ENCODE measurements around the gene TRAPPC2L. TPM values are rescaled to one million over a fixed set of nuclear protein-coding genes. Genes with fewer than 3 reads are reported as not detected.

The TRAPPC2L gene
- total RNA-seq, 1 donor, result 43.1 TPM

DNA sequence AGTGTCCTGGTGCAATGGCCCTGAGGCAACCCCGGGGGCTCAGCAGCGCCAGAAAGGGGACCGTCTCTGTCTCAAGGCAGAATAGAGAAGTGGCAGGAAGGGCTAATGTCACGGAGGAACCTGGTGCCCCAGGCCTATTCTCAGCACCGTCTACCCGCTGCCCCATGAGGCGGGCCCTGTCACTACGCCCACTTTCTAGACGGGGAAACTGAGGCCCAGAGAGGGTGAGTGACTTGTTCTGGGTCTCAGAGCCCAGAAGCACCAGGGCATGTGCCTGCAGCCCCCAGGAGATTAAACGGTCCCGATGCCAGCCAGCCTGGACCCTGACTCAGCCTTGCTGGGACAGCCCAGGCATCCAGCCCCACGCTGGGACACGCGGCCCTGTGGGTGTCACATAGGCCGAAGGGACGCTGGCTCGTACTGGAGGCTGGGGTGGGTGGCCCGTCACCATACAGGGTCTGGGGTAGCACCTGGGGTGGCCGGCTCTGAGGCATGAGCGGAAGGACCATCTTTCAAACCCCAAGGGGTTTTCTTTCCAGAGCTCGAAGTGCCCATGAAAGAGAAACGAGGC lies 49.7 kb downstream of the TRAPPC2L start:
- H3K36me3 ChIP-seq (ENCODE audit: insufficient read depth, low read length), result no peaks in the 10 kb centered on the region
- no peaks in the 10 kb centered on the region for H3K4me1 ChIP-seq (ENCODE audit: insufficient read depth, low read length)
- DNase-seq (ENCODE audit: insufficient read length, low spot score, missing footprints), result no peak
- no peaks in the 10 kb centered on the region for H4K20me1 ChIP-seq (ENCODE audit: insufficient read depth, low read length)
- H3K27ac ChIP-seq (ENCODE audit: low read depth, low read length), result no peak overlapping the region
- TF ChIP-seq CTCF (IDR thresholded peaks at IDR 0.05; ENCODE audit: extremely low read depth, low read depth, low read length), result no peak
- H3K79me2 ChIP-seq (ENCODE audit: insufficient read depth, low read length), result no peaks in the 10 kb centered on the region
- H3K4me3 ChIP-seq (ENCODE audit: insufficient read depth, low read length), result no peak overlapping the region
- H2AFZ ChIP-seq (ENCODE audit: low read length), result no peak overlapping the region
- H3K27me3 ChIP-seq (ENCODE audit: insufficient read depth, low read length), result peaks cover 16% of the 10 kb centered on the region
- no peak overlapping the region for H3K4me2 ChIP-seq (ENCODE audit: insufficient read depth, low read length)
- H3K9me3 ChIP-seq (ENCODE audit: low read depth, low read length), result no peaks in the 10 kb centered on the region

GRCh38 chr16:88907768-88908167 lies 50.8 kb downstream of the TRAPPC2L start:
- Histone ChIP-seq H3K27ac (ENCODE audit: low read depth, low read length) (no peak overlapping the region), H3K27me3 (ENCODE audit: insufficient read depth, low read length) (peaks cover 16% of the 10 kb centered on the region), H4K20me1 (ENCODE audit: insufficient read depth, low read length) (no peaks in the 10 kb centered on the region), H3K9me3 (ENCODE audit: low read depth, low read length) (no peaks in the 10 kb centered on the region), H2AFZ (ENCODE audit: low read length) (no peak overlapping the region), H3K4me3 (ENCODE audit: insufficient read depth, low read length) (no peak overlapping the region), H3K4me2 (ENCODE audit: insufficient read depth, low read length) (no peak overlapping the region), H3K4me1 (ENCODE audit: insufficient read depth, low read length) (no peaks in the 10 kb centered on the region), H3K79me2 (ENCODE audit: insufficient read depth, low read length) (no peaks in the 10 kb centered on the region), H3K36me3 (ENCODE audit: insufficient read depth, low read length) (no peaks in the 10 kb centered on the region)
- peak; percentile 94 for DNase-seq (ENCODE audit: insufficient read length, low spot score, missing footprints)
- no peak for TF ChIP-seq CTCF (IDR thresholded peaks at IDR 0.05; ENCODE audit: extremely low read depth, low read depth, low read length)

DNA sequence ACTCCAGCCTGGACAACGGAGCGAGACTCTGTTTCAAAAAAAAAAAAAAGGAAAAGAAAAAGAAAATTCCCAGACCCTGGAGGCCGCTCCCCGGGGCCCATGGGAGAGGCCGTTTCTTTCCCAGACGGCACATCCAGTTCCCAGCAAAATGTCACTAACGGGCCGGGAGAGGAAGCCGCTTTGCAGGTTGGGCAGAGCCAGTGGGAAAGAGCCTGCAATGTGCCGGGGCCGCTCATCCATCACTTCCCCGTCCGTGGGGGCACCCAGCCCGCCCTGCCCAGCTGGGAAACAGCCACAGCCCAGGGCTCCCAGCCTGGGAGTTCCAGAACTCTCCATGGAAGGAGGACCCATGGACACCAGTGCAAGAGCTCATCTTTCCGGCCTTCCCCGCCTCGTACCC lies 51.4 kb downstream of the TRAPPC2L start:
- Histone ChIP-seq H3K79me2 (ENCODE audit: insufficient read depth, low read length) (no peaks in the 10 kb centered on the region), H3K27ac (ENCODE audit: low read depth, low read length) (no peak overlapping the region), H3K4me3 (ENCODE audit: insufficient read depth, low read length) (no peak overlapping the region), H3K9me3 (ENCODE audit: low read depth, low read length) (no peaks in the 10 kb centered on the region), H2AFZ (ENCODE audit: low read length) (no peak overlapping the region), H3K36me3 (ENCODE audit: insufficient read depth, low read length) (no peaks in the 10 kb centered on the region), H3K4me2 (ENCODE audit: insufficient read depth, low read length) (no peak overlapping the region), H4K20me1 (ENCODE audit: insufficient read depth, low read length) (no peaks in the 10 kb centered on the region), H3K4me1 (ENCODE audit: insufficient read depth, low read length) (no peaks in the 10 kb centered on the region), H3K27me3 (ENCODE audit: insufficient read depth, low read length) (peaks cover 16% of the 10 kb centered on the region)
- DNase-seq (ENCODE audit: insufficient read length, low spot score, missing footprints), result no peak
- no peak for TF ChIP-seq CTCF (IDR thresholded peaks at IDR 0.05; ENCODE audit: extremely low read depth, low read depth, low read length)

DNA sequence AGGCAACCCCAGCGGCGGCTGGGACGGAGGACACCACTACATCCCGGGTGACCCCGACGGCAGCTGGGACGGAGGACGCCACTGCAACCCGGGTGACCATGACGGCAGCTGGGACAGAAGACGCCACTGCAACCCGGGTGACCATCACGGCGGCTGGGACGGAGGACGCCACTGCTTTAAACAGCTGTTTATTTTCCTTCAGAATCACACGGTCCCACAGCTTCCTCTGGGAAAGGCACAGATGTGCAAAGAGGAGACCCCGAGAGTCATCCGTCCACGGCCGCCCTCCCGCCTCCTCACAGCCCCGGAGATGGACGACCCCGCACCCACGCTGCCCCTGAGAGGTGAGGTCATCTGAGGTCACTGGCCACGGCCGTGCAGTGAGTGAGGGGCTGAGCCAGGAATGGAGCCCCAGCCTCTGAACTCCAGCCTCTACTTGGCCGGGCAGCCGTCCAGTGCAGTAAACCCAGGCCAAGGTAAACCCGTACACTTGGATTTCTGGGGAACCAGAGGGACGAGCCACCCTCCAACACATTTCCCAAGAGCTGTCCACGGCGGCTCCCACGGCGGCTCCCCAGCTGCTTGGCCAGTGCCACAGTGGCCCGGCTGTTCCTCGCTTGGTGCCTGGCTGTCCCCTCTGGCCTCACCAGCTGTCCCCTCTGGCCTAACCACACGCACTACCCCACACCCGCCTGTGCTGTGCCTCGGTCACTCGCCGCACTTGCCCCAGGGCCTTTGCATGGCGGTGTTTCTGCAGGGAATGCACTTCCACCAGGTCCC lies 52.7 kb downstream of the TRAPPC2L start:
- Histone ChIP-seq H4K20me1 (ENCODE audit: insufficient read depth, low read length) (no peaks in the 10 kb centered on the region), H3K27me3 (ENCODE audit: insufficient read depth, low read length) (peaks cover 16% of the 10 kb centered on the region), H2AFZ (ENCODE audit: low read length) (no peak overlapping the region), H3K4me3 (ENCODE audit: insufficient read depth, low read length) (no peak overlapping the region), H3K27ac (ENCODE audit: low read depth, low read length) (no peak overlapping the region), H3K36me3 (ENCODE audit: insufficient read depth, low read length) (no peaks in the 10 kb centered on the region), H3K79me2 (ENCODE audit: insufficient read depth, low read length) (no peaks in the 10 kb centered on the region), H3K4me2 (ENCODE audit: insufficient read depth, low read length) (no peak overlapping the region), H3K9me3 (ENCODE audit: low read depth, low read length) (no peaks in the 10 kb centered on the region), H3K4me1 (ENCODE audit: insufficient read depth, low read length) (peaks cover 4% of the 10 kb centered on the region)
- TF ChIP-seq CTCF (IDR thresholded peaks at IDR 0.05; ENCODE audit: extremely low read depth, low read depth, low read length), result no peak
- no peak for DNase-seq (ENCODE audit: insufficient read length, low spot score, missing footprints)

Measured in osteoblast (primary cell).